Left forelimb (tissue), 1 donor: ENCODE data around the gene BAZ2B.

Experiments used
- DNase-seq: peaks from one replicate; pipeline ENCODE4 v3.0.0-alpha.2; 2018; ENCODE audit warnings: low spot score

BAZ2B gene

GRCh38 chr2:159617100-159617499, 752 bp upstream of the BAZ2B start:
- DNase-seq, result no peak

DNA sequence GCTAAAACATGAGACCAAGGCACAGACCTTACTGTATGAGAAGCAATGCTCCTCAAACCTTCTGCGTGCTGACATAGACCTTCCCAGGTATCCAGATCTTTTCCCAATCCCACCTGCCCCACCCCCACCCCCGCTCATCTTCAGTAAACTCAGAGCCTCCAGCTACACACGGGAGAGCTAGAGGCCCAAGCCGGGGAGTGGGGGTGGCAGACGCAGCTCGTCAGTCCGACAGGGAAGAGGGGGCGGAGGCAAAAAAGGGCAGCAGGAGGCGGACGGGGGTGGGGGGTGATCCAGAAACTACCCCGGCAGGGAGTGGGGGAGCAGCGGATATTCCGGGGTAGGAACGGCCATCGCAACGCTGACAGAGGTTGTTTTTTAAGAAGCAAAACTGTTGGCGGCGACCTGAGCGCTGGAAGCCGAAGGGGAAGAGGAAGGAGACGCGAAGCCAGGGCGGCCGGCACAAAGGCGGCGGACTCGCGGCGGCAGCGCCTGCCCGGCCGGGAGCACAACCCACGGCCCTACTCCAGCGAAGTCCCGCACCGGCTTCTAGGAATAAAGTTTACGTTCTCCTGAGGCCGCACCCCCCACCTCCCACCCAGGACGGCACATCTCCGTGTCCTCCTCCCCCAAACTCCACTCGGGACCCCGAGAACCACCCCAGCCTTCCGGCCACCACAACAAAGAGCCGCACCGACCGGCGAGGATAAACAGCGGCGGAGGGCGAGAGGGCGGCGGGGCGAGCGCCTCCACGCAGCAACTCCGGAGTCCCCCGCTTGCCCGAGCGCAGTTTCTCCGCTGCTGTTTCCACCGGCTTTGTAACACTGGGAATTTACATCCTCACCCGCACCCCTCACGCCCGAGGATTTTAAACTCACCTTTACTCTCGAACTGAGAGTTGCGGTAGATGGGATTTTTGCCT, 722 bp downstream of the BAZ2B start:
- peak; percentile 97 for DNase-seq

DNA sequence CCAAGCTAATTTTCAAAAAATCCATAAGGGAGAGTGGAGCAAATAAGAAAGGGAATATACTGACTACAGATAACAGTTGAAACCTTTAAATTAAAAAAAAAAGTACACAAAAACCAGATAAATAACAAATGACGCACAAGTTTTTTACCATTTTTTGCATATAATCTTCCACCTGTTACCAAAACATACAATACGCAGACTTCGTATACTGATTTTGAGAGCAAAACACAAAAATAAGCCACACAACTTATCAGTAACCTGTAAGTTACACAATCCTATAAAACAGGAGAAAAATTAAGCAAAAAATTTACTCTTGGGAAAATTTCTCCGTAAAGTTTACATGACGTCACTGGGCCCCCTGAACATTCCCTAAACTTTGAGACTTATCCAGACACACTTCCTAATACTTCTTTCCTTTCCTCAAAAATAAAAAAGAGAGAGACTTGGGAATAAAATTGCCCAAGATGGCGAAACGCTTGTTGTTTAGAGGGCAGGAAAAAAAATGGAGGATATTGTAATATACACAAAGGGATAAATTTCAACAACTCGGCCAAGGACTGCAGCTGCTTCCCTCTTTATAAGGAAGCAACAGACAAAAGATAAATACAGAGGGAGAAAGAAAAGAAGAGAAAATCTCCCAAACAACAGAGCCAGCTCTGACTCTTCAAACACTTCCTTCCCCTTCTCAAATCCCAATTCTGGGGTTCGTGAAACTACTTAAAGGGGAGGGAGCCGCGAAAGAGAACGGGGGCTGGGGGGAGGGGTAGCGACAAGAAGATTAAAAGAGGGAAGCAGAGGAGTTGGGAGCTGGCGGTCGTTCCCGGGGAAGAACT, 1.6 kb downstream of the BAZ2B start:
- no peak for DNase-seq

DNA sequence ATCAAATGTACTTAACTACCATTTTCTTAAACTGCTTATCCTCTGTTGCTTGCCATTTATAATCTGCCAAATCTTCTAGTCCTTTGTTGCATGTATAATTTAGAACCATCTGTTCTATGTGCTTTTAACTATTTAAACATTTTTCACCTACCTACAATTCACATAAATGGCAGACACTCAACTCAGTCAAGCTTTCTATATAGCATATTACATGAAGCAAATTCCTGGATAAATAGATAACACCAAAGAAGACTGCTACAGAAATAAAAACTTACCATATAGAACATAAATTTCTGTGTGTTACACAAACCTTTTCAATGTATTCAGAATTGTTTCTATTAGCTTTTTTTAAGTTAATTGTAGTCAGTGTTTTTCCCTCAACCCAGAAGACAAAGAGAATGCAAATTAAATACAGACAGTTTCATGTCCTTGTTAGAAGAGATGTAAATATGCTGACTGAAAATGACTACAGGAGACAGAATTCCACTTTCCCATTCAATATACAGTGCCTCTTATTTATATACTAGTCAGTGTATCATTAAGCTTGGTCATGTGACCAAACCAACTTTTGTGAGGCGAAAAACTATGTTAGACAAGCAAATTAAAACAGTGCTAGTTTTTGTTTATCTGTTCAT, 2.6 kb downstream of the BAZ2B start:
- DNase-seq, result no peak

DNA sequence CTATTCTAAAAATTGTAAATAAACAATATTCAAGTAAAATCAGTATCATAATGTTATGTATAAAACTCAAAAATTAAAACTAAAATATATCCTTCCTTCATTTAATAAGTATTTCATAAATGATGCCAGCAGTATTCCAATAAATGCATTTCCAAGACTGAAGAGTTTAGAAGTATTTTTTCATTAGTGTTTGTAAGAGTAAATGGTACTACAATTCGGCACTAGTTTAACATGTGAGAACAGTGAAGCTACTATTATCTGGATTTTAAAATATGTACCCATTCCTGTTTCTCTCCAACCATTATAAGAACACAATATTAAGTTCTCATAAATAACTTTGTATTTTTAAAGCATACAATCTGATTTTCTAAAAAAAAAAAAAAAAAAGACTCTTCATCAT, 3.3 kb downstream of the BAZ2B start:
- DNase-seq, result no peak

GRCh38 chr2:159612255-159612901, 4.0 kb downstream of the BAZ2B start:
- no peak for DNase-seq

DNA sequence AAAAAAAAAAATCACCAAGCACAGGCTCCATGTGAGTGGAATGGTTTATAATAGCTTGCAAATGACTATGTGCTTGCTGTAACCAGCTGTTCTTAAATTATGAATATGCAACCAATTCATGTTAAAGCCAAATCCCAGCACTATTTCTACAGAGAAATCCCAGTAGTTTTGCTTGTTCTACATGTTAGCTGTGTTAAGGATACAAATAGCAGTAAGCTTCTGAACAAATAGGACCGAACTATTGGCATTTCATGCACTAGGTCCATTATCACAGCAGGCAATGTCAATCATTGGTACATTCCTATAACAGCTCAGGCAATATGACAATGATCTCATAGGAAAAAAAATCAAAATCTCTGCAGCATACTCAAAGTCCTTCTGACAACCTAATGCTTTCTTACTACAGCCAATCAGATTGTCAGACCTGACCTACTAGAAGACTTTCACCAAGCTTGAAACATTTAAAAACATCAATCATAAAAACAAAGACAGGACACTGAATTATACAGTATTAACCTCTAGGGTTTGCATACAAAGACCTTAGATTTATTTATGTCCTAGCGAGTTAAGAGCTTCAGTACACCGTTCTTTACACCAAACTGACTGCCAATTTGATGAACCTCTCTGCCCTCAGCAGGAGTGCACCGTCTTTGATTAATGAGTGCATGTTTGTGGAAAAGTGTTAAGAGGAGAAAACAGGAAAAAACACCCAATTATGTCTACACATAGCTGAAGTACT, 6.4 kb downstream of the BAZ2B start:
- no peak for DNase-seq

DNA sequence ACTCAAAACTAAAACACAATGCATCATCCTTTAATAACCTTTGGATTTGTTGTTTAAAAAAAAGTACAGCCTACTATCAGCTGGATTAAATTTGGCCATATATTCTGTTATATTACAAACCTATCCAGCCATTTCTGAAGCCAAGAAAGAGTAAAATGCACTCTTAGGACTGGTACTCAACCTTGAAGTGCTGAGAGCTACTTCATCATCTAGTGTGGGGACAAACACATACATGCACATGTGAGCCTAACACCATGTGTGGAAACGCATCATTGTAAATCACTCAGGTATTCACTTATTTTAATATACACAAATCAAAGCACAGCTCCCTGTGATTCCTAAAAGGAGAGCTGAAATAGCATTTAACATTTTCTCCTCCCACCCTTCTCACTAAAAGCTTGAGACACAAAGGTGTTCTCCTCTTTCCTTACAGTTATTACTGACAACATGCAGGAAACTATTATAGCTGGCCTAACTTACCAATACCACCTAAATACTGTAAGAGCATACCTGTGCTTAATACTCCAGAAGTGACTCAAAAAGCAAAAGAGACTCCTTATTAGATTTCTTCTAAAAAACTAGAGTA, 7.5 kb downstream of the BAZ2B start:
- no peak for DNase-seq

GRCh38 chr2:159608108-159608507, 8.2 kb downstream of the BAZ2B start:
- no peak for DNase-seq

- DNase-seq, result no peak
Measured at GRCh38 chr2:159606287-159606686, 10.1 kb downstream of the BAZ2B start.

DNA sequence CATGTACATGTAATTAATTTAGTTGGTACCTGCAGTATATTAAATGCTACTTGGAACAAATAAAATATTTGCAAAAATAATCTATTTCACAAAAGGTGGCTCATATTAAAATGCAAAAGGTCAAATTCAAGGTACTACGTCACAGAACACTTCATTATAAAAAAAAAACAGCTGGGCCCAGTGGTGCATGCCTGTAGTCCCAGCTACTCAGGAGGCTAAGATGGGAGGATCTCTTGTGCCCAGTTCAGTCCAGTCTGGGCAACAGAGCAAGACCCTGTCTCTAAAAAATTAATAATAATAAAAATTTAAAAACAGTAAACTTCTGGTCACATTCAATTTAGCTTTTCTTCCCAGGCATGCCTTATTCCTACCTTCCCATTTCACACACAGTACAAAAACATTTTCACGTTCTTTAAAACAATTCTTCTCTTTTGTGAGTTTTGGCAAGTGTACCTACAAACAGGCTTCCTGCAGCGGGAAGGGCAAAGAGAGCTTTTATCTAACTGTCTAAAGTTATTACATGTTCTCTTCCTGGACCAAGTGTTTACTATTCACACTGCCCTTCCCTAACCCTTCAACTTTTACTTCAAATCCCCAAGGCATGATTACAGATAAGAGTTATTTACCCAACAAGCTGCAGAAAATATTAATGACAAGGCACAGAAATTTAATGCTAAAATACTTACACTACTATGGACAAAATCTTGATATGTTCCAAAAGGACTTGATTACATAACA, 10.7 kb downstream of the BAZ2B start:
- no peak for DNase-seq

- no peak for DNase-seq
Measured at GRCh38 chr2:159604159-159604558, 12.2 kb downstream of the BAZ2B start.

DNA sequence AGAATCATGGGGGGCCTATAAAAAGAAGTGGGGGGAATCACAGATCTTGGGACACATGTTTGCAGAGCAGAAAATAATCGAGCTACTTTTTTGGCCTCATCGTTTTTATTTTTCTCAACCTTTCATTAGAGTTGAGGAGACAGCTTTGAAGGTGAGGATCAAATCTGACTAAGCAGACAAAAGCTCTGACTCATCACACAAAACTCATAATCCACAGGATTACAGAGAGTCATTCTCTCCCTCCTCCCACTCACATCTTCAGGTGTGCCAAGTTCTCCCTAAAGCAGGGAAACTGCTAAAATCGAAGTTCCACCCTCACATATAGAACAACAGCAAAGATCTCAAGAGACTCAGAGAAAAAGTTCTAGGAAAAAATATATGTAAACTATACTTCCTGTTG, 15.6 kb downstream of the BAZ2B start:
- no peak for DNase-seq

DNA sequence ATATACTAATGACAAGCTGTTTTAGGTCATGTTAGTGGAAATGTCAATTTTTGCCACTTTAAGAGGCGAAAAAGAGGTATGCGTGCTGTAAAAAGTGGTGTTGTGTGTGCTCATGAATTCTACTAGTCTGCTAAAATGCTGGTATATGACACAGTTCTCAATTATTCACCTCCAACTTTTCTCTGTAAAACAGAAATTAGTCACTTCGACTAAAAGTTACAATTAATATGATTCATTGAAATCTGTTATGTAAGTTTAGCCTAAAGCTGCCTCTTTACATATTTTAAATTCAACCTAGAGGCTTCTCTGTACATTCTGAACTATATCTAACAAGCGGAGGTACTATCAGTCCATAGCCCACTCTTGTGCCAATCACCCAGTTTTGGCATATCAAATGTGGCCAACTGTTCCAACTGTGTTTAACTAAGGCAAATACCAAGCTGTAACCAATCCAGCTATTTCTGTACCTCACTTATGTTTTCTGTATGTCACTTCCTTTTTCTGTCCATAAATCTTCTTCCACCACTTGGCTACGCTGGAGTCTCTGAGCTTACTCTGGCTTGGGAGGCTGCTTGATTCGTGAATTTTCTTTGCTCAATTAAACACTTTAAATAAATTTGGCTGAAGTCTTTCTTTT, 20.8 kb downstream of the BAZ2B start:
- DNase-seq, result no peak

- no peak for DNase-seq
Measured at GRCh38 chr2:159592441-159592840, 23.9 kb downstream of the BAZ2B start.

DNA sequence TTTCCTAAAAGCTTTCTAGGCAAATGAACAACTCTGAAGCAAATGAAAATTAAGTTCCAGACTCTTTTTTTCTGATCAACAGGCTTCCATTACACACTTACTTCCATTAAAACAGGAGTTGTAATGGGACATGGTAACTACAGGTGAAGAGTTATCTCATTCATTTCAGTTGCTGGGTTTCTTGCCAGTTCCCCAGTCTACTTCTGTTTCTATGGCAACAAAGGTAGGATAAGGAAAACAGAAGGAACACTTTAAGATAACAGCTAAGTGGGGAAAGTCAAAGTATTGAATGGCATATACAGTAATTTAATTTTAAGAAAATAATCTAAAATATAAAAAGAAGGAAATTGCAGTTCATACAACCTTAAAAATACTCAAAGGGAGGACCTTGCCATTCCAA, 25.1 kb downstream of the BAZ2B start:
- no peak for DNase-seq

DNA sequence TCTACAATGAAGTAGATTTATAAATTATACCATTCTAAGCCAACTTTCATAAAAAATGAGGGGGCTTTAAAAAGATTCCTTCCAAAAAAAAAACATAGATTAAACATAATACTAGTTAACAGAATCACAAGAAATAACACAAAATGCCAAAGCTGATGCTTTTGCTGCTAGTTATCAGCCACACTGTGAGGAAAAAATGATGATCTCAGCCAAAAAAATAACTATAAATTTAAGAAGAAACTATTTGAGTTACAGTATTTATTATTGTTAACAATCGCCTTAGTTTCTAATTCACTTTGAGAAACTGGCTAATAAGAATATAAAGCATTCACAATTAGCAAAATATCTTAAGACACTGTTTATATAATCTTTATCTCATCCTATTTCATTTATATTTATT, 27.1 kb downstream of the BAZ2B start:
- no peak for DNase-seq

DNA sequence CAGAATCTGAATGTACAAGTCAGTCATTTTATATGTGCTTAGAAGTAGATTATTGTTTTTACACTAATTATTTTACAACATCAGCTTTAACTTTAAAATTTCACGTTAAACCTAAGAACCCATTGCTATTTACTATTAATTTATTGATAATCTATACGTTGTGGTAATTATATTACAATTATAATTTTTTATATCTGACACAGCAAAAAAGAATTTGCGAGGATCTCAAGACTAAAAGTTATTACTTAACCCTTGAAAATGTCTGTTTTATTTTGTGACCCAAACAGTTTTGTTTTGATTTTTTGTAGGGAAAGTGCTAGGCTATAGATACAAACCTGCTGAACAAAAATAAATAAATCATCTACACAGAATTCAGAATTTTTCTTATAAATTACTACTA, 30.3 kb downstream of the BAZ2B start:
- no peak for DNase-seq

- no peak for DNase-seq
Measured at GRCh38 chr2:159585622-159586021, 30.7 kb downstream of the BAZ2B start.

GRCh38 chr2:159584796-159585195, 31.6 kb downstream of the BAZ2B start:
- no peak for DNase-seq
